SK-N-MC (cell line): Measurements from ENCODE around the gene KIF22.

ENCODE experiments used
- EZH2 ChIP-seq: fragments of 200-600 bp; sonication (generic); IDR thresholded peaks from one replicate; pipeline ENCODE4 v1.6.1; 2017; ENCODE audit warnings: antibody characterized with exemption
- POLR2AphosphoS5 ChIP-seq: IDR thresholded peaks from 2 replicates; pipeline ENCODE4 v1.6.1; 2012; ENCODE audit warnings: mild to moderate bottlenecking, low read depth, low read length, borderline replicate concordance

DNA sequence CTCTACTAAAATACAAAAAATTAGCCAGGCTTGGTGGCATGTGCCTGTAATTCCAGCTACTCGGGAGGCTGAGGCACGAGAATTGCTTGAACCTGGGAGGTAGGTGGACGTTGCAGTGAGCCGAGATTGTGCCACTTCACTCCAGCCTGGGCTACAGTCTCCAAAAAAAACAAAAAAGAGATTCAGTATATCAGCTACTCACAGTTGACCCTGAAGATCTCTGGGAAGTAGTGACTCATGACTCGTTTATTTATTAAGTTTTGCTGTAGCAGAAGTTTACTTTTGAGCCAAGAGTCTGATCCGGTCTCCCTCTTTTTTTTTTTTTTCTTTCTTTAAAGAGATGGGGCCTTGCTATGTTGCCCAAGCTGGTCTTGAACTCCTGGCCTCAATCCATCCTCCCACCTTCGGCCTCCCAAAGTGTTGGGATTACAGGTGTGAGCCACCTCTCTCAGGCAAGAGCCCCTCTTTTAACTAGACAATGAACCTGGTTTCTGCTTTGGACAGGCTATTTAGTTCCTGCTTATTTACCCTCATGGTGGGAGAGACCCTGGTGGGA is 34.1 kb downstream of the KIF22 start:
- TF ChIP-seq EZH2 (no peak), POLR2AphosphoS5 (no peak)
